HG02943 (cell line): ENCODE results near the gene SRSF6.
"Not testable (repeated sequence)": the region's sequence is repeated elsewhere in the genome, so short reads cannot be mapped to it uniquely, and the experiment has no call there.

Source experiments
- ATAC-seq: cut with Tn5 transposase; IDR thresholded peaks from one replicate; pipeline ENCODE4 v1.9.1; 2021; ENCODE audit warnings: mild to moderate bottlenecking, low read depth, moderate library complexity; ENCODE audit not compliant: unreplicated experiment

SRSF6 gene

GRCh38 chr20:43472671-43473380 is 15.1 kb downstream of the SRSF6 start:
- ATAC-seq: no peak

GRCh38 chr20:43473381-43473704 is 15.6 kb downstream of the SRSF6 start:
- no peak for ATAC-seq

- no peak for ATAC-seq
Measured at GRCh38 chr20:43477193-43477592, 19.5 kb downstream of the SRSF6 start.

GRCh38 chr20:43477619-43478018 is 19.9 kb downstream of the SRSF6 start:
- no peak for ATAC-seq

GRCh38 chr20:43490038-43490437 is 32.3 kb downstream of the SRSF6 start:
- no peak for ATAC-seq

- no peak for ATAC-seq
Measured at GRCh38 chr20:43492101-43492500, 34.4 kb downstream of the SRSF6 start.

- ATAC-seq: no peak
Measured at GRCh38 chr20:43495388-43495787, 37.7 kb downstream of the SRSF6 start.

- not testable (repeated sequence) for ATAC-seq
Measured at GRCh38 chr20:43502021-43502420, 44.3 kb downstream of the SRSF6 start.

GRCh38 chr20:43506238-43506637 is 48.5 kb downstream of the SRSF6 start:
- no peak for ATAC-seq

- ATAC-seq: no peak
Measured at GRCh38 chr20:43507150-43508080, 49.7 kb downstream of the SRSF6 start, which contains the start of gene L3MBTL1. Gene L3MBTL1 (plus strand): TSS chr20:43507697. CDS start chr20:43513504, 5,807 bp downstream.

GRCh38 chr20:43508106-43508505 is 50.4 kb downstream of the SRSF6 start:
- ATAC-seq: no peak

GRCh38 chr20:43508604-43509040 is 50.9 kb downstream of the SRSF6 start:
- no peak for ATAC-seq

GRCh38 chr20:43511879-43512278 is 54.2 kb downstream of the SRSF6 start:
- ATAC-seq: no peak

GRCh38 chr20:43513372-43513930 is 55.8 kb downstream of the SRSF6 start:
- peak; percentile 5 for ATAC-seq
